Gastrocnemius medialis (tissue), 4 donors: ENCODE measurements around the gene GPC4. TPM values are rescaled to one million over a fixed set of nuclear protein-coding genes. Genes with fewer than 3 reads are reported as not detected.

ENCODE experiments used
- ATAC-seq, 2 donors: fragments of 150-250 bp; one replicate each; pipeline ENCODE4 v1.9.1; 2016
- DNase-seq, 2 donors: peaks; one replicate each; pipeline ENCODE4 v3.0.0-alpha.2; 2019
- H3K27ac ChIP-seq, 4 donors: fragments of 200-600 bp; sonication (generic); 1 replicate in 1 of 4; 2 replicates in 3 of 4; pipeline ENCODE4 v1.5.1; 2016 to 2018; ENCODE audit warnings: mild to moderate bottlenecking in 2 of 4, moderate library complexity in 1 of 4
- H3K27me3 ChIP-seq, 3 donors: fragments of 200-600 bp; sonication (generic) in 2 of 3; 1 replicate in 1 of 3; 2 replicates in 2 of 3; pipeline versions ENCODE4 v1.5.1 to v1.6.0; 2016 to 2019; ENCODE audit warnings: mild to moderate bottlenecking in 1 of 3, moderate library complexity in 1 of 3
- H3K36me3 ChIP-seq, 2 donors: fragments of 200-600 bp; sonication (generic) in 1 of 2; one replicate each; pipeline ENCODE4 v1.5.1; 2017 to 2018
- H3K4me1 ChIP-seq, 2 donors: fragments of 200-600 bp; sonication (generic) in 1 of 2; one replicate each; pipeline ENCODE4 v1.5.1; 2016 to 2017; ENCODE audit warnings: mild to moderate bottlenecking in 2 of 2
- H3K4me3 ChIP-seq, 4 donors: fragments of 200-600 bp; sonication (generic) in 3 of 4; 1 replicate in 1 of 4; 2 replicates in 3 of 4; pipeline ENCODE4 v1.5.1; 2016 to 2019; ENCODE audit warnings: mild to moderate bottlenecking in 2 of 4
- H3K9me3 ChIP-seq, 3 donors: fragments of 200-600 bp; sonication (generic) in 2 of 3; 1 replicate in 1 of 3; 2 replicates in 2 of 3; pipeline ENCODE4 v1.5.1; 2016 to 2019
- POLR2A ChIP-seq, 2 donors: fragments of 450-650 bp; IDR thresholded peaks; one replicate each; pipeline ENCODE4 v1.6.1; 2017; ENCODE audit warnings: antibody characterized with exemption in 2 of 2, mild to moderate bottlenecking in 2 of 2, moderate library complexity in 2 of 2
- in situ Hi-C, 4 donors: fragments of 200-750 bp; cut with MboI; loops; one replicate each; pipeline versions ENCODE4 v1.15.0 to v1.8.0; 2017; ENCODE audit warnings: low sequenced_read_pairs in 4 of 4
- intact Hi-C: fragments of 100-400 bp; cut with DNase I; formaldehyde crosslinking; loops from one replicate; pipeline ENCODE4 v1.15.1; 2023; ENCODE audit warnings: low total_unique reads
- total RNA-seq, 4 donors: library from RNA; depleted of rRNA; stranded (reverse); fragments of >200 nt; gene quantifications; one replicate each; pipeline versions ENCODE4 v1.1.0 to v1.2.3, GENCODE V29; 2016
- TF ChIP-seq, protein P1 (sequence below), 5 experiments: fragments of 450-650 bp in 3 of 5; fragments of 200-600 bp in 2 of 5; sonication (generic) in 2 of 5; IDR thresholded peaks in 4 of 5; conservative IDR thresholded peaks in 1 of 5; 1 replicate in 4 of 5; 2 replicates in 1 of 5; pipeline ENCODE4 v1.5.1; 2016 to 2019; ENCODE audit warnings: antibody characterized with exemption in 5 of 5, mild to moderate bottlenecking in 3 of 5, moderate library complexity in 3 of 5

Gene GPC4
- total RNA-seq, 4 donors from 2014 or later: 3.1 to 14.9 (median 9.6) TPM

- no peaks in the 10 kb centered on the region for H3K36me3 ChIP-seq
- DNase-seq: no peak
- ATAC-seq: no peak
- intact Hi-C loops: no loop called here
- H3K4me3 ChIP-seq: no peak overlapping the region
- H3K27me3 ChIP-seq: no peaks in the 10 kb centered on the region
- TF ChIP-seq POLR2A (IDR thresholded peaks at IDR 0.05): no peak
- TF ChIP-seq, protein P1, sequence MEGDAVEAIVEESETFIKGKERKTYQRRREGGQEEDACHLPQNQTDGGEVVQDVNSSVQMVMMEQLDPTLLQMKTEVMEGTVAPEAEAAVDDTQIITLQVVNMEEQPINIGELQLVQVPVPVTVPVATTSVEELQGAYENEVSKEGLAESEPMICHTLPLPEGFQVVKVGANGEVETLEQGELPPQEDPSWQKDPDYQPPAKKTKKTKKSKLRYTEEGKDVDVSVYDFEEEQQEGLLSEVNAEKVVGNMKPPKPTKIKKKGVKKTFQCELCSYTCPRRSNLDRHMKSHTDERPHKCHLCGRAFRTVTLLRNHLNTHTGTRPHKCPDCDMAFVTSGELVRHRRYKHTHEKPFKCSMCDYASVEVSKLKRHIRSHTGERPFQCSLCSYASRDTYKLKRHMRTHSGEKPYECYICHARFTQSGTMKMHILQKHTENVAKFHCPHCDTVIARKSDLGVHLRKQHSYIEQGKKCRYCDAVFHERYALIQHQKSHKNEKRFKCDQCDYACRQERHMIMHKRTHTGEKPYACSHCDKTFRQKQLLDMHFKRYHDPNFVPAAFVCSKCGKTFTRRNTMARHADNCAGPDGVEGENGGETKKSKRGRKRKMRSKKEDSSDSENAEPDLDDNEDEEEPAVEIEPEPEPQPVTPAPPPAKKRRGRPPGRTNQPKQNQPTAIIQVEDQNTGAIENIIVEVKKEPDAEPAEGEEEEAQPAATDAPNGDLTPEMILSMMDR (IDR thresholded peaks at IDR 0.05 in 4 of 5, conservative IDR thresholded peaks at IDR 0.05 in 1 of 5): no peak
- peaks cover 10 to 11% of the 10 kb centered on the region in 2 donors for H3K4me1 ChIP-seq
- no peak overlapping the region for H3K27ac ChIP-seq
- no peaks in the 10 kb centered on the region for H3K9me3 ChIP-seq
- in situ Hi-C loops: no loop called here
Measured at GRCh38 chrX:133365871-133366611, 49.2 kb downstream of the GPC4 start.

DNA sequence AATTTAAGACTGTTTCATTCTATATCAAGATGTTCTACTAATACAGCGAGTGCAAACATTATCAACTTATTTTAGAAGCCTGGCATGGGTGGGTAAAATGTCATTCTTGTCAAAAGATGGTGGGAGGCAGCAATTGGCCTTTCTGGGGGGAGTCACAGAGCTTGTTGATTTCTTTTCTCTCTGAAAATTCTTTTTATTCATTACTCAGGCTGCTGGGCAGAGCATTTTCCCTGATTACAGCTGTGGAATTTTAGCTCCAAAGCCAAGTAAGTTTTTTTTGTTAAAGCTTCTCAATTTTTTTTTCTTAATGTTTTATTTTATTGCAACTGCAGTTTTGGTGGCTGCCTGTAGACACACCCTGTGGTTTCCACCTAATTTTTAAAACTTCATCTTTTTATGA, 50.4 kb downstream of the GPC4 start:
- in situ Hi-C loops: no loop called here
- H3K9me3 ChIP-seq: no peaks in the 10 kb centered on the region

GRCh38 chrX:133364196-133364595, 51.1 kb downstream of the GPC4 start:
- intact Hi-C loops: no loop called here
- TF ChIP-seq, protein P1 (IDR thresholded peaks at IDR 0.05 in 4 of 5, conservative IDR thresholded peaks at IDR 0.05 in 1 of 5): no peak
- no peak for TF ChIP-seq POLR2A (IDR thresholded peaks at IDR 0.05)
- Histone ChIP-seq H3K9me3 (no peaks in the 10 kb centered on the region), H3K36me3 (no peaks in the 10 kb centered on the region), H3K4me3 (no peak overlapping the region), H3K4me1 (peaks cover 0 to 7% of the 10 kb centered on the region in 2 donors), H3K27ac (no peak overlapping the region), H3K27me3 (no peaks in the 10 kb centered on the region)
- DNase-seq: no peak
- ATAC-seq: no peak
- in situ Hi-C loops: no loop called here

More for the DNA sequence above, 50.4 kb downstream of the GPC4 start:
- no peak for TF ChIP-seq POLR2A (IDR thresholded peaks at IDR 0.05)
- TF ChIP-seq, protein P1 (IDR thresholded peaks at IDR 0.05 in 4 of 5, conservative IDR thresholded peaks at IDR 0.05 in 1 of 5): no peak
- Histone ChIP-seq H3K27me3 (no peaks in the 10 kb centered on the region), H3K4me3 (no peak overlapping the region), H3K4me1 (peaks cover 0 to 7% of the 10 kb centered on the region in 2 donors), H3K27ac (no peak overlapping the region), H3K36me3 (no peaks in the 10 kb centered on the region)
- no peak for DNase-seq
- no peak for ATAC-seq
- intact Hi-C loops: no loop called here

DNA sequence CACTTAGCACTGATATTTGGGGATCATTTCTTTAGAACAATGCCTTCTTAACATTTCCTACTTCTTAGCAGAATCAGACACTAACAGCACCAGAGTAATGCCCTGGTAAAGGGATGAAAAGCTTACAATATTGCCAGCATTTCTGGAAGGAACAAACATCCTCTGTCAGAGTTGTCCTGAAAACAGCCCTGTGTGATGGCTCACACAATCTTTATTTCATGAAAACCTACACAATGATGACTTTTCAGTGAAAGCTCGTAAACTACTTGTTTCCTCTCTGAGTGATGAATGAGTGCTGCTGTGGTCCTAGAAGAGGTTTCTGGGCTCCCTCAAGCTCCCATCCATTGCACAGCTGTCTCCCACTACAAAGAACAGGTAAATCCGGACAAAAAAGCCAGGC, 52.8 kb downstream of the GPC4 start:
- Histone ChIP-seq H3K27ac (no peak overlapping the region), H3K4me1 (peaks cover 0 to 7% of the 10 kb centered on the region in 2 donors), H3K36me3 (no peaks in the 10 kb centered on the region), H3K9me3 (no peaks in the 10 kb centered on the region), H3K27me3 (no peaks in the 10 kb centered on the region), H3K4me3 (no peak overlapping the region)
- no peak for DNase-seq
- TF ChIP-seq, protein P1 (IDR thresholded peaks at IDR 0.05 in 4 of 5, conservative IDR thresholded peaks at IDR 0.05 in 1 of 5): no peak
- TF ChIP-seq POLR2A (IDR thresholded peaks at IDR 0.05): no peak
- no peak for ATAC-seq
- intact Hi-C loops (no loop called here), in situ Hi-C loops (no loop called here)
